GM18507 (cell line): ENCODE data around the gene MOAP1.
"Not testable (repeated sequence)": the region's sequence is repeated elsewhere in the genome, so short reads cannot be mapped to it uniquely, and the experiment has no call there.

Experiments used
- DNase-seq: peaks from one replicate; pipeline ENCODE4 v3.0.0; 2011; ENCODE audit warnings: low read depth; ENCODE audit not compliant: insufficient read length; ENCODE audit errors: extremely low spot score
- FAIRE-seq: peaks from 2 replicates; lab custom pipeline; 2011; peaks lifted over from hg19 to GRCh38; lab: Jason Lieb, UNC

MOAP1 gene, protein sequence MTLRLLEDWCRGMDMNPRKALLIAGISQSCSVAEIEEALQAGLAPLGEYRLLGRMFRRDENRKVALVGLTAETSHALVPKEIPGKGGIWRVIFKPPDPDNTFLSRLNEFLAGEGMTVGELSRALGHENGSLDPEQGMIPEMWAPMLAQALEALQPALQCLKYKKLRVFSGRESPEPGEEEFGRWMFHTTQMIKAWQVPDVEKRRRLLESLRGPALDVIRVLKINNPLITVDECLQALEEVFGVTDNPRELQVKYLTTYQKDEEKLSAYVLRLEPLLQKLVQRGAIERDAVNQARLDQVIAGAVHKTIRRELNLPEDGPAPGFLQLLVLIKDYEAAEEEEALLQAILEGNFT

DNA sequence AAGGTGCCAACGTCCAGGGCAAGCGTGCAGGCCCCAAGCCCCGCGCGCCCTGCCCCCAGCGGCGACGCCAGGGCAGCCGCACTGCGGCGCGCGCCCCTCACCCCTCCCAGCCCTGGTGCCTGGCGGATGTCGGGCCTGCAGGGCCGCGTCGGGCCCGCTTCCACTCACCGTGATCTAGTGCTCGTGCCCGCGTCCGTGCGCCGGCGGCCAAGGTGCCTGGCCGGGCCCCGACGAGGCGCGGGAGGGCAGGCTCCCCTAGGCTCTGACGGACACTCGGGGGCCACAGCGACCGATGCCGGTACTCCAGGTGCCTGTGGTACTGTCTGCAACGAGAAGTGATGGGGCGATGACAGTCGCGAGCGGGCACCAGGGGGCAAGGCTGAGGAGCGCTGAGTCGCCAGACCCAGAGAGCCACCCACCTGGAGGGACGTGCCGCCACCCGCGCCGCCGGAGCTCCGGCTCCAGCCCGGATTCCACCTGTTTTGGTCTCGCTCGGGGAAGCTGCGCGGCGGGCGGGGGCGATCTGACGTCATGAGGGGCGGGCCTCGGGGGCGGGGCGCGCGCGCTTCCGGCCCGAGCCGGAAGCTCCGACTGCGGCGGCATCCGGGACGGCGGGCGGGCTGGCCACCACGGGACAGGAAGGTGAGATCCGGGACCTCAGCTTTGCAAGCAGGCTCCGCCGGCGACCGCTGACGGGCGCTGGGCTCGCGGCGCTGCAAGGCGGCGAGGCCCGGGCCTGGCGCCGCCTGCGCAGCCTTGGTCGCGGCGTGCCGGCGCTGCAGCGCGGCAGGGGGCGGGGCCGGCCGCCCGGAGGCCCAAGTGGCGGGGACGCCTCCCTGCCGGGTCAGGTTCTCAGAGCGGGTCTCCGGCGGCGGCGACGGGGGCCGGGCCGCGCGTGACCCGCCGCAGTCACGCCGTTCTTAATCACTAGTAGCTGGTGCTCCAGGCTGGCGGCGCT is at the start of gene MOAP1, which contains the start of gene LYSET:
MOAP1 (minus strand) TSS at position 507 of the 958 bp plus-strand sequence. CDS start 655 bp downstream, outside the sequence.
LYSET (plus strand) TSS at position 927 of the 958 bp plus-strand sequence. CDS start 89 bp downstream, outside the sequence.
- FAIRE-seq = peak; percentile 80

DNA sequence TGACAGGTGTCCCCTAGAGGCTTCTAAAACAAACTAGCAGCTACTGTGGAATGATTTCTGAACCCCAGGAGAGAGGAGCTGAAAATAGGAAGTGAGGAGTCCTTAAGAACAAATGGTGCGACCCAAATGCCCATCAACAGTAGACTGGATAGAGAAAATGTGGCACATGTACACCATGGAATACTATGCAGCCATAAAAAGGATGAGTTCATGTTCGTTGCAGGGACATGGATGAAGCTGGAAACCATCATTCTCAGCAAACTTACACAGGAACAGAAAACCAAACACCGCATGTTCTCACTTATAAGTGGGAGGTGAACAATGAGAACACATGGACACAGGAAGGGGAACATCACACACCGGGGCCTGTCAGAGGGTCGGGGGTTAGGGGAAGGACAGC is 48.4 kb upstream of the MOAP1 start:
- not testable (repeated sequence) for DNase-seq, FAIRE-seq

More for the DNA sequence above, at the start of gene MOAP1, which contains the start of gene LYSET:
- peak; percentile 80 for DNase-seq

DNA sequence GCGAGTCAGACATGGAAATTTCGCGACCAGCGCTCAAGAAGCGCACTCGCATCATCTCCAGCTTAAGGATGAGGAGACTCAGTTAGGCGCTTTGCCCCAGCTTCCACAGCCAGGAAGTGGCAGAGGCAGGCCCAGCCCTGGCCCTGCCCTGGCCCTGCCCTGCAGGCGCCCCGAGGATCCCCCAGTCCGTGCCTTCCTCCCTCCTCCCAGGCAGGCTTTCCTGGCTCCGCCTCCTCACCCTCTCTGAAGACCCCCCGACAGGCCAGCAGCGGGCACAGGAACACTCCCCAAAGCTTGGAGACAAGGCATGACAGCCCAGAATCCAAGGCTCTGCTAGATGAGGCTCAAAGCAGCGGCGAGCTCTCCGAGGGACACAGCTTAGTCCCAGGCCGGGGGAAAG is 47.5 kb upstream of the MOAP1 start:
- FAIRE-seq (no peak), DNase-seq (no peak)

GRCh38 chr14:93231129-93231979 is 46.7 kb upstream of the MOAP1 start:
- no peak for FAIRE-seq
- no peak for DNase-seq

DNA sequence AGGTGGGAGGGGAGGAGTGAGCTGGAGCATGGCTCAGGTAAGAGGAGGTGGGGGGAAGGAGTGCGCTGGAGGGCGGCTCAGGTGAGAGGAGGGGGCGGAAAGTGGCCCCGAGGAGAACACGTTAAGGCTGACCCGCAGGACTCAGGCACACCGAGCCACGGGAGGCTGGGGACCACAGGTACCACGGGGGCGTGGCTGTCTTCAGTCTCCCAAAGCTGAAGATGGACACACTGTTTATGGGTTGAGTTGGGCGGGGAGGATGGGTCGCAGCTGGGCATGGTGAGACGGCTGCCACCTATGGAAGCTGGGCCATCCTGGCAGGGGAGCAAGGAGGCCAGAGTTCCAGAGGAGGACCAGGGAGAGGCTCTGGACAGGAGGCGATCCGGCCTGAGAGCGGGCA is 45.8 kb upstream of the MOAP1 start:
- DNase-seq (no peak), FAIRE-seq (no peak)

GRCh38 chr14:93228550-93228949 is 43.9 kb upstream of the MOAP1 start:
- DNase-seq (no peak), FAIRE-seq (no peak)

DNA sequence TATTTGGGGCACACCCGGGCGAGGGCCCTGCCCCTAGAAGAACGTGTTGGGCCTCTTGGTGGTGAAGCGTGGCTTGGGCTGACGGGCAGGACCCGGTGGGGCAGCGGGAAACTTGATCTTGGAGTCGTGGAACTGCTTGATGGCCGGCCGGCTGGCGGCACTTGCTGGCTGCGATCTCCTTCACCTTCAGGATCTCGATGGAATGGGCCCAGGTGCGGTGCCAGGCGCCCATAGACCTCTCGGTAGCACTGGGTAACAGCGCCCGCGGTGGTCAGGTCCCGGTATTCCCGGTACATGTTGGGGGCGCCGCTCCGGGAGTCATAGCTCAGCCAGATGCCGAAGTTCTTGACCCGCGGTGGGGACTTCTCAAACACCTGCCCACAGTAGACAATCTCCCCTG is 38.9 kb upstream of the MOAP1 start:
- FAIRE-seq (no peak), DNase-seq (no peak)

- FAIRE-seq = no peak
- no peak for DNase-seq
Observed at GRCh38 chr14:93220509-93220908, 35.8 kb upstream of the MOAP1 start.

- peak; percentile 25 for DNase-seq
- FAIRE-seq = peak; percentile 80
Observed at GRCh38 chr14:93219103-93219726, 34.5 kb upstream of the MOAP1 start.

GRCh38 chr14:93214598-93214997 is 29.9 kb upstream of the MOAP1 start:
- DNase-seq (no peak), FAIRE-seq (no peak)

DNA sequence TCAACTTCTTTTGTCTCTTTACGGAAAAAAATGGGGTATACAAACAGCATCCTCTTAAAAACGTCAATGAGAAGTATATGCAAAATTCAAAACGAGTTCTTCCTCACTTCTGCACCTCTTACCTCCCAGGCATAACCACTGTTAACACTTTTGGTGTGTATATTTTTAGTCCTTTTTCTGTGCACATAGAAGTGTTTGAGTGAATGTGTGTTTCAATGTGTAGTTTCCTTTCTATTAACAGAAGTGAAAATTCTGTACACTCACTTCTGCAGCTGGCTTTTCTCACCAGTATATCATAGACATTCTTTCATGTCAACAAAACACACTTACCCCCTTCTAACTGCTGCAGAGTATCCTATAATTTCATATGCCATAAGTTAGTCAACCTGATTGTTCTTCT is 27.7 kb upstream of the MOAP1 start:
- DNase-seq = no peak
- FAIRE-seq = peak; percentile 89

- no peak for FAIRE-seq
- no peak for DNase-seq
Observed at GRCh38 chr14:93207468-93208308, 23.0 kb upstream of the MOAP1 start.

GRCh38 chr14:93206793-93207467 is 22.2 kb upstream of the MOAP1 start, which contains the start of the genes GON7 and UBR7:
GON7 (minus strand) TSS chr14:93207065; CDS start chr14:93207037, 28 bp downstream.
UBR7 (plus strand) TSS chr14:93207256; CDS start chr14:93207292, 36 bp downstream.
- DNase-seq = peak; percentile 86
- FAIRE-seq = peak; percentile 97

DNA sequence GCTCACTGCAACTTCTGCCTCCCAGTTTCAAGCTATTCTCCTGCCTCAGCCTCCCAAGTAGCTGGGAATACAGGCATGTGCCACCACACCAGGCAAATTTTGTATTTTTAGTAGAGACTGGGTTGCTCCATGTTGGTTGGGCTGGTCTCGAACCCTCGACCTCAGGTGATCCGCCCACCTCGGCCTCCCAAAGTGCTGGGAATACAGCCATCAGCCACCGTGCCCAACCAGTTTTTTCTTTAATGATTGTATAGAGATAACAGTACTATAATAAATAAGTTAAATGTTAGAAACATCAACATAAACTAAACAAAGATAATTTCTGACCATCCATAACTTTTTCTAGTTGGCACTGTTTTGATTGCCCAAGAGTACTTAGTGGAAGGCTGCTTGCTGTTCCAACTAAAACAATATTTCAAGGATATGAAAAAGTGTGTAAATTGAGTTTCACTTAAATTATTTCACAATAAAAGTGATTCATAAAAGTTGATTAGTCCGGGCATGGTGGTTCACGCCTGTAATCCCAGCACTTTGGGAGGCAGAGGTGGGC is 16.5 kb upstream of the MOAP1 start:
- DNase-seq (no peak), FAIRE-seq (no peak)

- DNase-seq (no peak), FAIRE-seq (no peak)
Observed at GRCh38 chr14:93200553-93200952, 15.9 kb upstream of the MOAP1 start.

GRCh38 chr14:93199031-93199430 is 14.3 kb upstream of the MOAP1 start:
- DNase-seq (no peak), FAIRE-seq (no peak)
